GM12874 (cell line): ENCODE measurements around the gene PHF23.

Experiments
- TF ChIP-seq, protein P1 (sequence below): IDR thresholded peaks from 2 replicates; pipeline ENCODE4 v1.5.1; 2011; ENCODE audit warnings: low read depth, mild to moderate bottlenecking, control low read depth, low read length, moderate library complexity; ENCODE audit not compliant: insufficient read depth

The PHF23 gene

DNA sequence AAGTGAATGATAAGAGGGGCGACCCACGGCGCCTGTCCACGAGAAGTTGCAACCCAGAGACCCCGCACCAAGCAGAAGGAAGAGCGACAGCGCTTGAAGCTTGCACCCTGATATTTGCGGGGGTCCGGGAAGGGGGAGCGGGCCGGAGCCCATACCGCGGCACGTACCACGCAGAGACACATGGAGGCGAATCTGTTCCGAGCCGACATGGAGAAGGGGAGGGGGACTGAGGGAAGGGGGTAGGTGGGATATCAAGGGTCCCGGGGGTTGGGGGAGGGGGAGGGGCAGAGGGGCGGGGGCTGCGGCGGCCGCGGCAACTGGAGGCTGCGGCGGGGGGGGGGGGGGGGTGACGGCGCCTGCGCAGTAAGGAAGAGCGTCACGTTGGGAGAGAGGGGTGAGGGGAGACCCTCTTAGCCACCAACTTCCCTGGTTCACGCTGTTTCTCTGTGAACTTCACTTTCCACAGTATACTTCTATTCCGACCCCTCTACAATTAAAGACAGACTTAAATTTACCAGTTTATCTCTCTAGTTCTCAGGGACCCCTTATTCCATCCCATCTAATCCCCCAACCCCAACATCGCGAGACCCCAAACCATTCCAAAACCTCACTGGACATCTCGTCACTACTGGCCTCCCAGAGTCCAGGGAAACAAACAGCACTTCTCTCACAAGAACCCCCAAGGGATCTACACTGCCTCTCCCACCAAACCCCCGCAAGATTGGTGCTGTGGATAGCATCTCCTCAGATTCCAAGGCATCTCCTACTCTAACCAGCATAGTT, 27.6 kb downstream of the PHF23 start:
- TF ChIP-seq, protein P1, sequence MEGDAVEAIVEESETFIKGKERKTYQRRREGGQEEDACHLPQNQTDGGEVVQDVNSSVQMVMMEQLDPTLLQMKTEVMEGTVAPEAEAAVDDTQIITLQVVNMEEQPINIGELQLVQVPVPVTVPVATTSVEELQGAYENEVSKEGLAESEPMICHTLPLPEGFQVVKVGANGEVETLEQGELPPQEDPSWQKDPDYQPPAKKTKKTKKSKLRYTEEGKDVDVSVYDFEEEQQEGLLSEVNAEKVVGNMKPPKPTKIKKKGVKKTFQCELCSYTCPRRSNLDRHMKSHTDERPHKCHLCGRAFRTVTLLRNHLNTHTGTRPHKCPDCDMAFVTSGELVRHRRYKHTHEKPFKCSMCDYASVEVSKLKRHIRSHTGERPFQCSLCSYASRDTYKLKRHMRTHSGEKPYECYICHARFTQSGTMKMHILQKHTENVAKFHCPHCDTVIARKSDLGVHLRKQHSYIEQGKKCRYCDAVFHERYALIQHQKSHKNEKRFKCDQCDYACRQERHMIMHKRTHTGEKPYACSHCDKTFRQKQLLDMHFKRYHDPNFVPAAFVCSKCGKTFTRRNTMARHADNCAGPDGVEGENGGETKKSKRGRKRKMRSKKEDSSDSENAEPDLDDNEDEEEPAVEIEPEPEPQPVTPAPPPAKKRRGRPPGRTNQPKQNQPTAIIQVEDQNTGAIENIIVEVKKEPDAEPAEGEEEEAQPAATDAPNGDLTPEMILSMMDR = no peak

DNA sequence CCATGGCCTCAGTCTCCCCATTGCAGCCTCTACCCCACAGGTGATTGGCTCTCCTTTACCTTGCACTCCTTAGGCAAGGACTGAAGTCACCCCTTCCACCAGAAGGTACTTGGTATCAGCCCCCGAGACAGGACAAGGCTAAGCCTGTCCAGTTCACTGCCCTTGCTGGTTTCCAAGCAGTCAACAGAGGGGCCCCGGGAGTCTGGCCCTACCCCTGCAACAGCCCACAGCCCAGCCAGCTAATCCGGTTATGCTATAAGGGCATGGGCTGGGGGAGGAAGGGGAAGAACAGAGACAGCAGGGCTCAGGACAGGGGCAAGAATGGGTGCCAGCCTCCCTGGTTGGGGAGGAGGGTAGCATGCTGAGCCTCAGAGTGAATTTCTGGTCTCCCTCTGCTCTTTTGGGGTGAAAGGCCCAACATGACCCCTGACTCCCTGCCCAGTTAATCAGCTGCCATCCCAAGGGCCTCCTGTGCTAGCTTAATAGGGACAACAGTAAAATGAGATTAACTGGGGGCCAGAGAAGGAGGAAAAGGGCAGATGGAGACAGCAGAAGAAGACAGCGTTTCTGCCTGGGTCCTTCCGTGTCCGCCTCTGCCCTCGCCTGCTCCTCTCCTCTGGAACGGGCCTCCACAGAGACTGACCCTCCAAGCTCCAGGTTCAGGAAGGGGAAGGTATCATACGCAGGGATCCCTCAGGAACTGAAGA, 30.4 kb downstream of the PHF23 start:
- TF ChIP-seq, protein P1 = no peak

DNA sequence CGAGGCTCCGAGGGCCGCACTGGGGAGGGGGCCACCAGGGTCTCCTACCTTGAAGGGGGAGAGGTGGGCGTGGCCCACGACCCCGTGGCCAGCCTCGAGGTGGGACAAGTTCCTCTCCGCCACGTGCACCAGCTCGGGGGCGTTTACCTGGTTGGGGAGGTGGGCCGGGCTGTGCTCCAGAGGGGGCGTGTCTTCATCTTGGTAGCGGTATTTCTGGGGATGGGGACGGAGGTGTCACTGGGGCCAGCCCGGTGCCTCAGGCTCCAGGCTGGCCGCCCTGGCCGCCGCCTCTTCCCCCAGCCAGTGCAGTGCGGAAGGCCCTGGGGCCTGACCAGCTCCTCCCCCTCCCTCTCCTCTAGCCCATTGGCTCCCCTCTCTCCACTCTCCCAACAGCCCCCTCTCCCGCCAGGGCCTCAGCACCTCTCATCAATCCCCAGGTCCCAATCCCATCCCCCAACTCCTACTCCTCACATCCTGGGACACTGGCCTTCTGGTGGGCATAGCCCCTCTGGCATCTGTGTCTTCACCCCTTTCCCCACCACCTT, 31.2 kb downstream of the PHF23 start:
- TF ChIP-seq, protein P1 = no peak

DNA sequence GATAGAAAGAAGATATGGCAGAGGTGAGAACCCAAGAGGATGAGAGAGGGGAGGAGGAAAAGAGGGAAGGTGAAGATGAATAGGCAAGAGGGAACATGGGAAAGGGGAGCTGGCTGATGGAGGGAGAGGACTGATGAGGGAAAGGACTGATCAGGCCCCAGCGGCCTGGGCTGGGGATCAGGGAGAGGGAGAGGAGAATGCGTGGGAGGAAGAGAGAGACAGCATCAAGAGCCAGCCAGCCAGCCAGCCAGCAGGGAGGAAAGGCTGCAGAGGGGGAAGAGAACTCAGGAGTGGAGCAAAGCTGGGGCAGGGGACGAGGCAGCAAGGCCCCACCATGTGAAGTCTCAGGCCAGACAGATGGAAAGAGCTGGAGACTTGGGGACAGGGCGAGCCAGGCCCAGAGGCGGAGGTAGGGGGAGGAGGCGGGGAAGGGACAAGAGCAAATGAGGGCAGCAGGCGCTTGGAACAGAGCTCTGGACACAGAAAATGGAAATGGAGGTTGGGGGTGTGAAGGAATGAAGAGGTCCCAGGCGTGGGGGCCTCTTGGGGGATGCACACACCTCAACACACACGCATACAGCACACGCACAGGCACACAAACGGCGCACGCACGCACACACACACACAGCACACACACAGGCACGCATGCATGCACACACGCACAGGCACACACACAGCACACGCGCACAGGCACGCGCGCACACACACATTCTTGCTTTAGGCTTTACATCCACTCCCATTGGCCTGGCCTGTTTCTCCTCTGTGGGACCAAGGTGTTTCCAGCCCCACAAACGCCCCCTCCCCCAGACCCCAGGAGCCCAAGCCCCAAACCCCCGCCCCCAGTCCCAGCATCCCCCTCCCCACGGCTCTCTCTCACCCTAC, 31.9 kb downstream of the PHF23 start:
- TF ChIP-seq, protein P1 = no peak

DNA sequence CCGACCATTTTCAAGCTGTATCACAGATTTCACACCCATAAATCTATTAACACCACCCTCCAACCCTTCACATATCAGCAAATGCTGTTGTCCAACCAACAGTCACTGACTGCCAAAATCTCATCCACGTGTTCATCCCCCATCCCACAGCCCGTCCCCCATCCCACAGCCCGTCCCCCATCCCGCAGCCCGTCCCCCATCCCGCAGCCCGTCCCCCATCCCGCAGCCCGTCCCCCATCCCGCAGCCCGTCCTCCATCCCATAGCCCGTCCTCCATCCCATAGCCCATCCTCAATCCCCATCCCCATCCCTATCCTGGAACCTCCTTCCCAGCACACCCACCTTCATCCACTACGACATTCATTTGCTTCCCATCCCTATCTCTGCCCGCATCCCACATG, 33.7 kb downstream of the PHF23 start:
- TF ChIP-seq, protein P1 = no peak

DNA sequence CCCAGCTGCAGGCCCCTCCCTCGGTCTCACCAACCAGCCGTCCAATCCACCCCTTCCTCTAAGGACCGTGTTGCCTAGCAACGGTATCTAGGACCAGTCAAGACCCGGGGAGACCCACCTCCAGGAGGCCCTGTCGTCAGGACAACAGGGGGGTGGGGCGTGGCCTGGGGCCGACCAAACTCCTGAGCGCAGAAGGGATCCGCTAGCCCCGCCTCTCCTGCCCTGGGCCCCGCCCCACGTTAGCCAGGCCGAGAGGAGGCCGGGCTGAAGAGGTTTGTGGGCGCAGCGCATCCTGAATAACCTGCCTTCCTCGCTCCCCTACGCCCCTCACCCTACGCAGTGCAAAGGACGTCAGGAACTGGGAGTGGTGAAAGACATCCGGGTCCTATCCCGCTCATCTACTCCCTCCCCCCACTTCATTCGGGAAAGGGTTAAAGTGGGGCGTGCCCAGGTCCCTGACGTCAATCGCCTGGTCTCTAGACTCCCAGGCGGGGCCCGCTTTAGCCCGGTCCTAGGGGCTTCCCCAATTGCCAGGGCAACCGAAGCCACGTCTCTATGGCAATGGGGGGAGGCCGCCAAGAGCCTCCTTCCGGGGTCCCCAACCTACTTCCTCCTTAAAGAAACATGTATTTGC, 34.3 kb downstream of the PHF23 start:
- TF ChIP-seq, protein P1 = no peak
